ENCODE results near the gene NLRC3.
A peak's percentile ranks its signal among the peaks of the same experiment; 100 is the strongest.
"Not testable (repeated sequence)": the region's sequence is repeated elsewhere in the genome, so short reads cannot be mapped to it uniquely, and the experiment has no call there.

The NLRC3 gene

GRCh38 chr16:3508736-3509135, 68.5 kb downstream of the NLRC3 start:
- DNase-seq, result no peak

- DNase-seq, result peak in 1 of 2 donors; percentile 21
These were observed 73.7 kb downstream of the NLRC3 start for GRCh38 chr16:3503523-3503922.

GRCh38 chr16:3501783-3502400, 75.3 kb downstream of the NLRC3 start:
- no peak for DNase-seq

GRCh38 chr16:3501412-3501761, 75.8 kb downstream of the NLRC3 start:
- not testable (repeated sequence) for DNase-seq

GRCh38 chr16:3498988-3499387, 78.2 kb downstream of the NLRC3 start:
- no peak for DNase-seq

- DNase-seq, result no peak
These were observed 79.4 kb downstream of the NLRC3 start for GRCh38 chr16:3497771-3498170.

GRCh38 chr16:3496386-3496785, 80.8 kb downstream of the NLRC3 start:
- DNase-seq, result no peak

- DNase-seq, result no peak
These were observed 82.0 kb downstream of the NLRC3 start, which contains the start of gene C16orf90 for GRCh38 chr16:3495176-3495575. Gene C16orf90, minus strand, starts transcription at chr16:3495489. Its CDS starts 68 bp downstream, at chr16:3495421.

- DNase-seq, result no peak
These were observed 82.7 kb downstream of the NLRC3 start for GRCh38 chr16:3494386-3494973.

- no peak for DNase-seq
These were observed 84.8 kb downstream of the NLRC3 start for GRCh38 chr16:3492356-3492755.

GRCh38 chr16:3490911-3491629, 86.1 kb downstream of the NLRC3 start:
- DNase-seq, result no peak
